Placental epithelial cell (primary cell): ENCODE results near the gene FKBP1C. TPM values are rescaled to one million over a fixed set of nuclear protein-coding genes. Genes with fewer than 3 reads are reported as not detected.

Experiments
- small RNA-seq: library from RNA; depleted of rRNA; stranded (forward); fragments of <200 nt; gene quantifications from one replicate; pipeline ENCODE3, GENCODE V24; 2012
- total RNA-seq: library from RNA; depleted of rRNA; stranded (reverse); fragments of >200 nt; gene quantifications from 2 replicates; pipeline ENCODE4 v1.2.3, GENCODE V29; 2012

Gene FKBP1C
- 1.2 and 2.0 TPM in 2 replicates for total RNA-seq

DNA sequence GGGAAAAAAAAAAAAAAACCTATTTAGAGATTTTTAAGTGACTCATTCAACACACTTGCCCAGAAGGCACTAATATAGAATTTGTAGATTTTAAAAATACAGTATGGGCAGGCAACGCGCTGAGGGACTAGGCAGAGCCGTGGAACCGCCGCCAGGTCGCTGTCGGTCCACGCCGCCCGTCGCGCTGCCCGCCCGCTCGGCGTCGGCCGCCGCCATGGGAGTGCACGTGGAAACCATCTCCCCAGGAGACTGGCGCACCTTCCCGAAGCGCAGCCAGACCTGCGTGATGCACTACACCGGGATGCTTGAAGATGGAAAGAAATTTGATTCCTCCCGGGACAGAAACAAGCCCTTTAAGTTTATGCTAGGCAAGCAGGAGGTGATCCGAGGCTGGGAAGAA lies at the start of gene FKBP1C:
Gene FKBP1C, plus strand, starts transcription at position 127 of the 400 bp plus-strand sequence.

Small RNA genes lying within 50 kb of the gene (small RNA-seq; reads per million reads assigned to genes)
- not detected for gene SPTLC1P3

Other genes with a start within 250 kb of the FKBP1C start
- gene LGSN, start 108.5 kb downstream of the FKBP1C start, total RNA-seq: not detected in 2 replicates